ENCODE results near the gene TMED4.

TMED4 gene

DNA sequence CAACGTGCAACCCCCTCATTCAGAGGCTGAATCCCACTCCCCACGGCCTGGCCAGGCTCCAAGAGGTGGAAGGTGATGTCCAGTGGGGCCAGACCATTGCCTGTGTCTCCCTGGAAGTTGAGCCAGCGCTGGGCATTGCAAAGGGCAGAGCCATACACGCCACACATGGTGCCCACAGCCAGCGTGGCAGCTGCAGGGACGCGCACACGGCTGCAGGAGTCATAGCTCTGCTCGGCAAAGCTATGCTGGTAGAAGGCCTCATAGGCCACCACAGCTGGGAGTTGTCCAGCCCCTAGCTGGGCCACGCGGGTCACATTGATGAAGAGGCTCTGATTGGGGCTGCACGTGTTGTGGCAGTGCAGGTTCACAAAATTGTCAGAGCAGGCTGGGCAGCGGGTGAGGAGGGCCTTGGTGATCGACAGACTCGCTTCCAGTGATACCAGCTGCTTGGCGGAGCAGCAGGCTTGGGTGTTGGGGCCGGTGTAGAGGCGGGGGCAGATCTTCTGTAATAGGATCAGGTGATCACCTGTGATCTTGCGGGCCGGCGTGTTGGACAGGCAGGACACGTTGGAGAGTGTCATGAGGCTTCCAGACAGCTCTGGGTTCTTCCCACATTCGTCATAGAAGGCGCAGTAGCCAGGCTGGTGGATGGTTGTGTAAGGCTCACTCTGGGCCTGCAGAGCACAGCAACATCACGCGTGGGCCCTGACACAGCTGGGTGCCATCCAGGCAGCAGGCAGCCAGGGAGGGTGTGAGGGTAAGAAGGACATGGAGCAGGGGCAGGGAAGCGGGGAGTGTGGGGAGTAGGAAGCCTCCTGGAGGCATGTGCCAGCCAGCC lies 42.1 kb downstream of the TMED4 start:
- no peak for DNase-seq (ENCODE audit: low read depth)

DNA sequence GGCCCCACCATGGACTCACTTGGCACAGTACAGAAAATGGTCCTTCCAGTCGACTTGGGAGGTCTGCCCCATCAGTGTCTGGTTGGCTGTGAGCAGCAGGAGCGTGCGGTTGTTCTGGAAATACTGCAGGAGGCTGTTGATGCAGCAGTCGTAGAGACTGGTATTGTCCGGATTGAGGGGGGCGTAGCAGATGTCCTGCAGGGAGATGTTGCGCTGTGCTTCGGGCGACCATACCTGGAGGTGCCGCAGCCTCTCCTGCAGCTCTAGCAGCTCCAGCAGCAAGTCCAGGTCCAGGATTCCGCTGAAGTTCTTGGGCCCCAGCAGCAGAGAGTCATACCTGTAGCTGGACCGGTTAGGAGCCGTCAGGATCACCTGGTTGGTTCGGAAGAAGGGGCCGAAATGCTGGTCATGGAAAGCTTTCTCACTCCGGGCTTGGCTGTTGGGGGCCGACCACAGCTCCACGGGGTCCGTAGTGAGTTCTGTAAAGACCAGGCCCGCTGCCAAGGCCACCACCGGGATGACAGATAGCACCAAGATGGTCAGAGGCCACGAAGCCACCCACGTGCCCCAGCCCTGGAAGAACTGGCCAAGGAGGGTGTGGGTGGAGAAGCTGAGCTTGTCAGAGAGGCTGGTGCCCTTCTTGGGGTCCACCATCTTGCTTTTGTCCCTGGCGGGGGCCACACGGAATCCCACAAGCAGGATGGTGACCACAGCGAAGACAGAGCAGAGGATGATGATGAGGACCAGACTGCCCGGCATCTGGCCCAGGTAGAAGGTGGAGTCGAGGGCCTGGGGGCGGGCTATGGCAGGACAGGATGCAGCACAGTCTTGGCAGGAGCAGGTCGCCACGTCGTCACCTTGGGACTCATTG lies 43.0 kb downstream of the TMED4 start:
- DNase-seq (ENCODE audit: low read depth), result no peak

DNA sequence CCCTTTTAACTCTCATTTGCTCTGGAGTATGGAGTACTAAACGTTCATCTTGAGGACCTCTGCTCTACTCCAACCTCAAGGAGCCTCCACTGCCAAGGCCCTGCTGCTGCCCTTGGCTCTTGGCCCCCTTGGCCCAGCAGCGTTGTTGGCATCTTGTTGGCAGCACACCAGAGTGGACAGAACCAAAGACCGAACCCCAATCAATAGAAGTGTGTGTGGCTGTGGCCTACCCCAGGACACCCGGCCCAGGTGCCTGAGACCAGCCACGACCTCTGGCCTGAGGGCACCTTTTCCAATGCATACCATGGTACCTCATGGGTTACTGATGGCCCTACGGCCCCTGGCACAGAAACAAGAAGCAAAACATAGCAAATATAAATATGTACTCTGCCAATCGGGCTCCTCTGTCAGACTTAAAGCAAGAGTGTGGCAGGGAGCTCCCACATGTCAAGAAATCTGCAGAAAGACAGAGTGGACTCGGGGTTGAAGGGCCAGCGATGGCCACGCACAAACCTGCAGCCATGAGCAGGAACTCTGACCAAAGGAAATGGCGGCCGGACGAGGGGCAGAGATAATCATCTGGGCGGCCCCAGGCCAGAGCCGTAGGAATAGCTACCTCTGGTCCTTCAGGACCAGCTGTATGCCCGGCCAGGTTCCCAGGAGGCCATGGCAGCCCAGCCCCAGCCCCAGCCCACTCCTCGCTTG lies 43.8 kb downstream of the TMED4 start:
- DNase-seq (ENCODE audit: low read depth), result no peak

DNA sequence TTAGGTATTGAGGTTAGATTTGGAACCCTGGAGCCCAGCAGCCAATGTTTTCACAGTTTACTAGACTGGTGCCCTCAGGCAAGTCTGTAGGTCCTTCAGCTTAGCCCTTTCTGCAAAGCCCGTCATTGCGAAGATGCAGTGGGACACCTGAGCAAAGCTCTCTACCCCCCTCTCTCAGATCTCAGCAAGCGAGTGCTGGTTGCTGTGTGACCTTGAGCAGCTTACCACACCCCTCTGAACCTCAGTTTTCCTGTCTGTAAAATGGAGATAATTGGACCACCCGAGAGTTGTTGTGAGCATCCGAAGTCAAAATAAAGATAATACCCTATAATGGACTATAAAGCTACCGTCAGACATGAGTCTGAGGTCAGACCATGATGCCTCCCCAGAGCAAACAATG lies 44.6 kb downstream of the TMED4 start:
- DNase-seq (ENCODE audit: low read depth), result no peak

DNA sequence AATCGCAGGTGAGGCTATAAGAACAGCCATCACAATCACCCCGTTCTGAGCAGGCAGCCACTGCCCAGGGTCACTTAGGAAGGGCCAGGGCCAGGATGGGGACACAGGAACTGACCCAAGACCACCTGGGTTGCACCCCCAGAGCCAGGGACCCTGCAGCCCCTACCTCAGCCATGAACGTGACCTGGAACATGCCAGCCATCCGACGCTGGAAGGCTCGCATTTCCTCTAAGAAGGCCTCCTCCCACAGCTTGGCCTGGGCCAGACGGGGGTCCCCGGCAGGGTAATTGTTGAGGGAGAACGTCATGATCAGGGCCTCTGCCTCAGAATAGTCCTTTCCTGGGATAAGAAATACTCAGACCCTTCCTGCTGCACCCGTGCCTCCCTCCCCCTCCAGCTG lies 45.9 kb downstream of the TMED4 start:
- no peak for DNase-seq (ENCODE audit: low read depth)

DNA sequence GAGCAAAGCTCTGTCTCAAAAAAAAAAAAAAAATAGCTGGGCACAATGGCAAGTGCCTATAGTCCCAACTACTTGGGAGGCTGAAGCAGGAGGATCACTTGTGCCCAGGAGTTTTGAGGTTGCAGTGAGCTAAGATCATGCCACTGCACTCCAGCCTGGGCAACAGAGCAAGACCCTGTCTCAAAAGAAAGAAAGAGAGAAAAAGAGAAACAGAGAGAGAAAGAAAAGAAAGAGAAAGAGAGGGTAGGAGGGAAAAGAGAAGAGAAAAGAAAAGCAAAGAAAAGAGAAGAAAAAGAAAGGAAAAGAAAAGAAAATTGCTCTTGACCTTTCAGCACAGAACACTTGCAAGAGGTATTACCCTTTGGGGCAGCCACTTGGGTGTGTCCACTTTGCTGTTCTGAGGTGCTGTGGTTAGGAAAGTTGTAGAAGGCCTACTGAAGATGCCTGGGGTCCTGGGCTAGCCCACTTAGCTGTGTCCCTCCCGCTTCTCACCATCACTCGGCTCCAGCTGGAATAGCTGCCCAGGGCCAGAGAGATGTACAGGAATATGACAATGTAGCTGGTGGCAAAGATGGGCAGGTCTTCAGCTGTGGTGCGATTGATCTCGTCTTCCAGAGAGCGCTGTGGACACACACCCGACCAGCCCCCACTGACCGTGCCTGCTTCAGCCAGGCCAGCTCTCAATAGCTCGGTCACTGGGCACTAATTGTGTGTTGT lies 46.5 kb downstream of the TMED4 start:
- no peak for DNase-seq (ENCODE audit: low read depth)

DNA sequence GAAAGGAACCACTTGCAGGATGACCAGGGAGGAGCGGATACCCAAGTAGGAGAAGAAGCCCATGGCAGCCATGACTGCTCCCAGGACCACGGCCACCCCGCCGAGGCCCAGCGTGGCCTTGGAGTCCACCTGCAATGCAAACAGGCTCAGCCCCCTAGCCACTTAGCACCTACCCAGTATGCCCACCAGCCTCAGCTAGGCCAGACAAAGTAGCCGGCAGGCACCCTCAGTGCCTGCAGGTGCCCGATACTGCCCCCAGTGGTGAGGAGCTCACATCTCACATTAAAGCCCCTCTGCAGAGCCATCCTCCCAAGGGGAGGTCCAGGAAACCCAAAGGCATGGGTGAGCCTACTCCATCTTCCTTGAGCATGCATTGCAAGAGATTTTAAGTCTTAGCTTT lies 47.5 kb downstream of the TMED4 start:
- no peak for DNase-seq (ENCODE audit: low read depth)

DNA sequence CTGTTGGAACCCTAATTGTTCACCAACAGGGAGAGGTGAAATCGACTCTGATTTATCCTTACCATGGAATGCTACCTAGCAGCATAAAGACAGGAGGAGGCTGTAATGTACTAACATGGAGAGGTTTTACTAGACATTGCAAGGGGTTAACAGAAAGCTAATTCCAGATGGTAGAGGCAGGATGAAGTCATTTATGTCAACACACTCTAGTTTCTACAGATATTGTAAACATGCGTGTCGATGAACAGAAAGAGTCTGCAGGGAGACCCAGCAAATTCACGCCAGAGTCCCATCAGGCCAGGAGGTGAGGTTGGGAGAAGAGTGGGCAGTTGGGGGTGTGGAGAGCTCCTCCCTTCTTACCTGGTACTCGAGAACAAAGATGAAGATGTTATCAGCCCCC lies 47.9 kb downstream of the TMED4 start:
- DNase-seq (ENCODE audit: low read depth), result no peak

DNA sequence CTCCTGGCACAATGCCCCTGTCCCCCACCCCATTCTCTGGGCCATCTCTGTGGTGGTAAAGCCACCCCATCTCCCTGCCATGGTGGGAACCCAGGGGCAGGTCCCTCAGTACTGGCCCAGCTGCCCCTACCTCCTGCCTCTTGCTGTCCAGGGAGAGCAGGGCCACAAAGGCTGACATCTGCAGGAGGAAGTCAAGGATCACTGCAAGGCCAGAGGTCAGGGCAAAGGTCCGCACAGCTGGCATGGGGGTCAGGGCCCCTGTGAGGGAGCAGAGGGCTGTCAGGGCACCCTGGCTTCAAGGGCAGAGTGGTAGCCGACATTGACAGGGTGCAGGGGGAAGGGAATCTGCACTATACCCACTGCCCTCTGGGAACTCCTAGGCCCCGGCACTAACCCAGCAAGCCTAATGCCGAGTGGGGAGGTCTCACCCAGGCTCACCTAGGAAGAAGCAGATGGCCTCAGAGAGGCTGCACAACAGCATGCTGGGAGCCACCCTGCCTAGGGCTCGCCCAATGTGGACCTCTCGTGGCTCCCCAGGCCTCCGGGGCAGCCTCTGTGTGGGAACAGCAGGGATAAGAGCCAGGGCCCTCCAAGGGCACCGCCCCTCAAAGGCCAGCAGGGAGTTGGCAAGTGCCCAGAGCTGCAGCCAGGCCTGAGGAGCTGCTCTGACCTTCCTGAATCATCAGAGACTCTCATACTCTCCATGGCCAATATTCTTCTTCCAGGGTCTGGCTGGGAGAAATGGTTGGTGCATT lies 48.6 kb downstream of the TMED4 start:
- peak; percentile 8 for DNase-seq (ENCODE audit: low read depth)

DNA sequence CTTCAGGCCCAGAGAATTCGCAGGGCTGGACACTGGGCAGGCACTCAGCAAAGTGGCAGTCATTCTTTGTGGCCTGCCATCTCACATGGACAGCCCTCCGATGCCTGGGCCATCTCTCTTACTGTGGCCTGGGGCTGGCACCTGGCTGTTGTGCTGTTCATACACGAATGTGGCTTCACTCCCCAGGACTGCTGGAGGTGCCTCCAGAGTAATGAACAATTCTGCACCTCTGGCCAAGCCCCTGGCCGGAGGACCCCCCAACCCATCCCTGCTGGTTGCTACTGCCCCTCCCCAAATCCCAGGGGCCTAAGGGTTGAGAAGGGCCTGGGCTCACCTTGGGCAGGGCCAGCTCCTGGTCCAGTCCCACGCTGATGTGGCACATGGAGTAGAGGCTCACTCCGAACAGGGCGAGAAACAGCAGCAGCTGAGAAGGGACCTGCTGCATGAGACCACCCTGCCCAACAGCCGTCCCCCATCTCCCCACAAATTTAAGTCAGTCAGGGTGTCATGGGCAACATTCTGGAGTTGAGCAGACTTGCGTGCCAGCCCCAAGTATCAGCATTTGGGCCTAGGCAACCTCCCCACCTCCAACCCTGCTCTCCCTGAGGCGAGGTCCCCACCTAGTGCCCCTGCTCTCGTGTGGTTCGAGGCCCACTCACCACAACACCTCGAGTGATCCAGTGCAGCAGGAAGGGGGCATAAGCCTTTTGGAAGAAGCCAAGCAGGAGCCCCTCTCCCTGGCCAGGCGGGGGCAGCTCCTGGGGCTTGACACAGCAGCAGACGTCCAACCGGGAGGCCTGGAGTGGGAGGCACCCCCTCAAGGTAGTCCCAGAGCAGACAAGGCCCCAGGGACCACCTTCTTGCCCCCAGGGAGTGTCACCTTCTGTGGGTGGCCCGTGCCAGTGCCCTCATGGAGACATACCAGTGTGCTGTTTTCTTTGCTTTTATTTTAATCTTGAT lies 50.3 kb downstream of the TMED4 start:
- DNase-seq (ENCODE audit: low read depth), result no peak

DNA sequence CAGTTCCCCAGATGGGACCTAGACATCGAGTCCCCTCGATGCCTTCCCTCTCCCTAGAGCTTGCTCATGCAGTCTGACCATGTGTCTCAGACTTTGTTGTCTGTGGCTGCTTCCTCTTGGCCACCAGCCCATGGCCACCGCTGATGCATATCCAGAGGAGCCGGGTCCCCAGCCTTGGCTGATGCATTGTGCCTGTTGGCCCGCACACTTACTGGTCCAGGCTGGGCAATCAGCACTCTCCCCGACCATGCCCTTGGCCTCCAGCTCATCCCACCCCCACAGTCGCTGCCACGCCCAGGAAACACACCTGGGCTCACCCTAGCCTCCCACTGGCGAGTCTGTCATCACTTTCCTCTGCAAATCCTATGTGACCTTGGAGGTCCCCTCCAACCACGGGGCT lies 51.0 kb downstream of the TMED4 start:
- DNase-seq (ENCODE audit: low read depth), result no peak

Data from stromal cell of bone marrow (primary cell).